Colonic mucosa (tissue), 4 donors: ENCODE results near the gene TTC7B. TPM values are rescaled to one million over a fixed set of nuclear protein-coding genes. Genes with fewer than 3 reads are reported as not detected.

Source experiments
- DNase-seq: peaks from one replicate; pipeline ENCODE4 v3.0.0-alpha.2; 2020
- H3K27ac ChIP-seq: fragments of 200-600 bp; one replicate; pipeline ENCODE4 v1.8.0; 2021
- H3K27me3 ChIP-seq: fragments of 200-600 bp; one replicate; pipeline ENCODE4 v1.8.0; 2021
- H3K36me3 ChIP-seq: fragments of 200-600 bp; one replicate; pipeline ENCODE4 v1.8.0; 2021
- H3K4me1 ChIP-seq: fragments of 200-600 bp; one replicate; pipeline ENCODE4 v1.8.0; 2021; ENCODE audit warnings: mild to moderate bottlenecking
- H3K4me3 ChIP-seq: fragments of 200-600 bp; one replicate; pipeline ENCODE4 v1.8.0; 2021
- H3K9ac ChIP-seq, 2 donors: one replicate each; pipeline ENCODE4 v1.7.0; 2013; ENCODE audit warnings: control low read depth in 2 of 2, low read depth in 2 of 2, low read length in 2 of 2
- H3K9me3 ChIP-seq: fragments of 200-600 bp; one replicate; pipeline ENCODE4 v1.8.0; 2021
- intact Hi-C: fragments of 100-400 bp; cut with DNase I; formaldehyde crosslinking; loops from one replicate; pipeline ENCODE4 v1.14.1; 2022
- total RNA-seq, 2 donors: library from RNA; stranded (reverse); fragmentation: NEBNext Ultra II Directional in 1 of 2; extraction: Animal tissue kit (Norgen Biotek cat#: 25700) in 1 of 2; gene quantifications; one replicate each; pipeline ENCODE4 v1.2.1, GENCODE V29; 2021
- TF ChIP-seq, protein P1 (sequence below): fragments of 200-600 bp; IDR thresholded peaks from one replicate; pipeline ENCODE4 v1.8.0; 2022; ENCODE audit warnings: antibody characterized with exemption, mild to moderate bottlenecking
- donor health status: healthy.
- donor health status: DM: no; HTN: no; CAD: no.
- donor health status: DM: no; HTN: no; CAD: no.

Gene TTC7B
- total RNA-seq, 2 donors from 2014 or later: 3.3 to 11.8 TPM

DNA sequence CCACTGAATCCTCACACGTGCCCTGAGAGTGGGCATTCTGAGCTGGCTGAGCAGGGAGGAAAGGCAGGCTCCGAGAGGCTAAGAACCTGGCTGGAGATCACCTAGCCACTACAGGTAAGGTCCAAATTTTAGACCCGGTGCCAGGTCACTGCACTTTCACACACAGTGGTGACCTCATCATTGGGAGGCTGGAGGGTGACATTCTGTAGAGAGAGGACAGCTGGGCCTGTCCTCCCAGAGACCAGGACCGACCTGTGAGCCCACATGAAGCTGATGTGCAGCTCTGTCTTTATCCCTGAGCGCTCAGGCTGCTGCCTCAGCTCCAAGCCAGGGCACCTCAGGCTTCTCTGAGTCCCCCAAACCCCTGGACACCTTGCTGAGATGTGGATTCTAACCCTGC is 4.1 kb downstream of the TTC7B start:
- TF ChIP-seq, protein P1, sequence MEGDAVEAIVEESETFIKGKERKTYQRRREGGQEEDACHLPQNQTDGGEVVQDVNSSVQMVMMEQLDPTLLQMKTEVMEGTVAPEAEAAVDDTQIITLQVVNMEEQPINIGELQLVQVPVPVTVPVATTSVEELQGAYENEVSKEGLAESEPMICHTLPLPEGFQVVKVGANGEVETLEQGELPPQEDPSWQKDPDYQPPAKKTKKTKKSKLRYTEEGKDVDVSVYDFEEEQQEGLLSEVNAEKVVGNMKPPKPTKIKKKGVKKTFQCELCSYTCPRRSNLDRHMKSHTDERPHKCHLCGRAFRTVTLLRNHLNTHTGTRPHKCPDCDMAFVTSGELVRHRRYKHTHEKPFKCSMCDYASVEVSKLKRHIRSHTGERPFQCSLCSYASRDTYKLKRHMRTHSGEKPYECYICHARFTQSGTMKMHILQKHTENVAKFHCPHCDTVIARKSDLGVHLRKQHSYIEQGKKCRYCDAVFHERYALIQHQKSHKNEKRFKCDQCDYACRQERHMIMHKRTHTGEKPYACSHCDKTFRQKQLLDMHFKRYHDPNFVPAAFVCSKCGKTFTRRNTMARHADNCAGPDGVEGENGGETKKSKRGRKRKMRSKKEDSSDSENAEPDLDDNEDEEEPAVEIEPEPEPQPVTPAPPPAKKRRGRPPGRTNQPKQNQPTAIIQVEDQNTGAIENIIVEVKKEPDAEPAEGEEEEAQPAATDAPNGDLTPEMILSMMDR: no peak
- H3K9me3 ChIP-seq: no peaks in the 10 kb centered on the region
- no peaks in the 10 kb centered on the region for H3K4me1 ChIP-seq

DNA sequence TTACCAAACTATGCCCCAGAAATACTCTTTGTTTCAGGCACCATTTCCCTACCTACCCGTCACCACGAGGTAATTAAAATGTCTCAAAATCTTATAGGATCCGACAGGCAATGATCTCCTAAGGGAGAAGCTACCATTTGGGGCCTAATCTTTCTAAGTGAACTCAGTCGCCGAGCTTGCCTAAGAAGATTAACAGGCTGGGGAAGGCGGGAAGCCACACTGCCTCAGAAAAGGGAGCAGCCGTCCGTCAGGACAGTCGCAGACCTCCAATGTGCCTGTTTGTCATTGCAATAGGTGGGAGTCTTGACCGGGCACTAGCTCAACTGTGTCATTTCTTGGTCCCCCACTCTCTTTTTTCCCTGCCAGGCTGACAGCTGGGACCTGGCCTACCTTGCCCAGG is 4.6 kb downstream of the TTC7B start:
- TF ChIP-seq, protein P1: no peak
- Histone ChIP-seq H3K9me3 (no peaks in the 10 kb centered on the region), H3K27me3 (no peaks in the 10 kb centered on the region), H3K4me1 (no peaks in the 10 kb centered on the region), H3K9ac (no peak overlapping the region), H3K4me3 (no peak overlapping the region), H3K27ac (no peak overlapping the region), H3K36me3 (no peaks in the 10 kb centered on the region)
- DNase-seq: no peak
- intact Hi-C loops: no loop called here

More for the DNA sequence above, 4.1 kb downstream of the TTC7B start:
- intact Hi-C loops: no loop called here
- Histone ChIP-seq H3K4me3 (no peak overlapping the region), H3K27ac (no peak overlapping the region), H3K27me3 (no peaks in the 10 kb centered on the region), H3K9ac (no peak overlapping the region), H3K36me3 (no peaks in the 10 kb centered on the region)
- no peak for DNase-seq

DNA sequence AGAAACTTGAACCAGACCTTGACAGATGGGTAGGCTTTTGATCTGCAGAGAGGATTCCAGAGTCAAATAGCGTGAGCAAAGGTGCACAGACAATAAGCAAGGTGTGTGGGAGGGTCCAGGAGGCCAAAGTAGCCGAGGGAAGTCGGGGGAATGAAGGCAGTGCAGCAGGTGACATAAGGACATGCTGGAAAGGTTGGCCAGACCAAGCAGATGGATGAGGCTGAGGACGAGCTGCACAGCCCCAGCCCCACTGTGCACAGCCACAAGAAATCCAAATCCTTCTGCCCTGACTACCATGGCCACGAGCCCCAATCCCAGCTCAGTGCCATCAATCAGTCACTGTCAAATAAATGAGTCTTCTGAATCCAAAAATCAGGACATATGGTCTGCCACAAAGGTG is 5.4 kb downstream of the TTC7B start:
- intact Hi-C loops: no loop called here
- no peak for DNase-seq
- Histone ChIP-seq H3K4me3 (no peak overlapping the region), H3K9me3 (no peaks in the 10 kb centered on the region), H3K4me1 (no peaks in the 10 kb centered on the region), H3K27me3 (no peaks in the 10 kb centered on the region), H3K36me3 (no peaks in the 10 kb centered on the region), H3K9ac (no peak overlapping the region), H3K27ac (no peak overlapping the region)
- TF ChIP-seq, protein P1: no peak

GRCh38 chr14:90809530-90810312 is 6.5 kb downstream of the TTC7B start:
- Histone ChIP-seq H3K9ac (no peak overlapping the region), H3K27ac (no peak overlapping the region), H3K9me3 (no peaks in the 10 kb centered on the region), H3K27me3 (no peaks in the 10 kb centered on the region), H3K4me1 (no peaks in the 10 kb centered on the region), H3K36me3 (no peaks in the 10 kb centered on the region), H3K4me3 (no peak overlapping the region)
- no peak for DNase-seq
- TF ChIP-seq, protein P1: no peak
- intact Hi-C loops: no loop called here

- H3K4me3 ChIP-seq: no peak overlapping the region
- H3K27me3 ChIP-seq: no peaks in the 10 kb centered on the region
- H3K4me1 ChIP-seq: no peaks in the 10 kb centered on the region
- H3K9me3 ChIP-seq: no peaks in the 10 kb centered on the region
- H3K27ac ChIP-seq: no peak overlapping the region
- intact Hi-C loops: no loop called here
- TF ChIP-seq, protein P1: no peak
- H3K9ac ChIP-seq: no peak overlapping the region
- DNase-seq: no peak
- H3K36me3 ChIP-seq: no peaks in the 10 kb centered on the region
Measured at GRCh38 chr14:90808759-90809529, 7.3 kb downstream of the TTC7B start.
